Endometrial microvascular endothelial cells (primary cell): ENCODE measurements around the gene SLC9A6. TPM values are rescaled to one million over a fixed set of nuclear protein-coding genes. Genes with fewer than 3 reads are reported as not detected.
"Not testable (repeated sequence)": the region's sequence is repeated elsewhere in the genome, so short reads cannot be mapped to it uniquely, and the experiment has no call there.

Experiments
- in situ Hi-C: cut with HindIII; loops from 2 replicates; pipeline ENCODE4 v1.10.0; 2017; ENCODE audit warnings: low sequenced_read_pairs, low pct_unique_long_range_greater_than_20kb; ENCODE audit errors: inconsistent ontology term
- total RNA-seq: library from RNA; depleted of rRNA; stranded (reverse); fragments of >200 nt; gene quantifications from one replicate; pipeline ENCODE4 v1.2.3, GENCODE V29; 2015; ENCODE audit errors: inconsistent ontology term

Gene SLC9A6
- total RNA-seq, 1 donor from 2014 or later: 25.2 TPM

DNA sequence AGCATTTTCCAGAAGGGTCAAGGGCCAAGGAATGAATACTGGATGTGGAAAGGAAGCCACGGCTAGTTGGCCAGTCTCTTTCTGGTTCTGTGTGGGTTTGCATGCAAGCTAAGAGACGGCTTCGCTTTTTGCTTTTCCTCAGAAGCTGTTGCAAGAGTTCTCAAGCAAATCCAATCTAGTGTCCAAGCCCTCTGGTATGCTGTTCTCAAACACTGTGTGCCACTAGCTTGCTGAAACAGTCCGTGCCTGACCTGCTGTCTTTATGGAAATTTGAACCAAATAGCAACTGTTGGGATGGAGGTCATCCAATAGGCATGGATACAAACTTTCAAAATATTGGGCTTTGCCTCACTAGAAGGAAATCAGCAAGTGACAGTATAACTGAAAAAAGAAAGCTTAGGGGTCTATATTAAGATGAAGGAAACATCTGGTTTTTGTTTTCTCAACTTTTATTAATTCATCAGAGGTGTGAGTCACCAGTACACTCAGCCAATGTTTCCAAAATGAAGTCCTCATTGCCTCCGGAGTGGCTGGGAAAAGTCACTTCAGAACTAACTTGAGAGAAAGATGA lies 70.5 kb downstream of the SLC9A6 start:
- in situ Hi-C loops: no loop called here

DNA sequence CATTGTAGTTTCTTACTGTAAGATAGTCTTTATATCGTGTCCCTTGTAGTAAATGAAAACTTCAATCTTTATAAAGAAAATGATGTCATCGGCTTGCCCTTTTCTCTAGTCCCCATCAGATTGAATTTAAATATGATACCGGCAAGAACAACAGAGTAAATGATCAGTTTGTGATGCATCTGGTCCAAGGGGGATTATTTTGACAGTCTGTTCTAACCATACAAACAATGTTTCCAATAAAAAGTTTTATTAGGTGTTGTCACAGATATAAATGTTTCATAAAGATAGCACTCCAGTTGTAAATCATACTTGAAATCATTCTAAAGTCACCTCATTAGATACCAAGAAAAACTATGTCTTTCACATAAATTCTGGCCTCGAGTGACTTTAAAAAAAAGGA lies 72.3 kb downstream of the SLC9A6 start:
- in situ Hi-C loops: no loop called here

DNA sequence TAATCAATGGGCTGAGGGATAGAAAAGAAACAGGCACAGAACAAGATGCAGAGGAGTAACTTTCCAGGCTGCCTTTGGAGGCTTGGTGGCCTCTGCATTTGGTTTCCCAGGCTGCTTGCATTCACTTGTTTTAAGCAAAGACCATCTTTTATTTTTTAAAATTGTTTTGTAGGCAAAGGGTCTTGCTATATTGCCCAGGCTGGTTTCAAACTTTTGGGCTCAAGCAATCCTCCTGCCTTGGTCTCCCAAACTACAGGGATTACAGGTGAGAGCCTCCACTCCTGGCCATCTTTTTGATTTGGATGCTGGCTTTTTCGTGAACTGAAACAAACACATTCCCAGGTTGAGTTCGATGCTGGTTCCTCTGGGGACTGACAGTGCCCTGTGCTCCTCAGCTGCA lies 74.1 kb downstream of the SLC9A6 start:
- in situ Hi-C loops: no loop called here

DNA sequence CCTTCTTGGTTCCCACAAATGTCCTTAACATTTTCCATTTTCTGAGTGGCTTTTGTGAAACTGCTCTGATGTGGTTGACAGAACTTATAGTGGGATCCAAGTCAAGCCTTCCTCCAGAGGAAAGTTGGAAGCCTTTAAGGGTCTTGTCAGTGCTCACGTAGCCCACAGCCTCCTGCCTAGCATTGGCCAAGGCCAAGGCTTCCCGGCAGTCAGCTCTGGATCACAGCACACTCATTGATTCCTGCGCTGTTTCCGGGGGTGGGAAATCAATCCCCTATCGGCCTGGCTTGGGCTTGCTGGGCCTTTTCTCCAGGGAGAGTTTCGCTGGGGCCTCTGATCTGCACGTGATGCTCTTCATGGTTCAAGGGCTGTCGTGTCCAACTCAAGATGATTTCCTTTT lies 76.1 kb downstream of the SLC9A6 start:
- in situ Hi-C loops: no loop called here

DNA sequence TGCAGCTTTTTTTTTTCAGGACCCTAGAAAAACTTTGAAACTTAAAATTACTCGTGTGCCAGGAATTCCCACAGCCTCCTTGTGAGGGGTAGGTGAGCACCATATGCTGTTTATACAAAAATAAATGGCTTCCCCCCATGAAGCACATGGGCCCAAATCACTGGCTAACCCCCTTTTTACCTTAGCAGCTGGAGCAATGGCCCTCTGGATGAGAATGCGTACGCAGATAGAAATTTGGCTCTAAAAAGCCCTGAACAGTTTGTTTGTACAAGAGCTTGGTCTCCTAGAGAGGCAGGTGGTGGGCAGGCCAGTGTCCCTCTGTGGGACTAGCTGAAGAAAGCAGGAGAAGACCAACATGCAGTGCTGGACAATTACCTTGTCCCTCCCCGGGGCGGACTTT lies 76.5 kb downstream of the SLC9A6 start:
- in situ Hi-C loops: no loop called here

DNA sequence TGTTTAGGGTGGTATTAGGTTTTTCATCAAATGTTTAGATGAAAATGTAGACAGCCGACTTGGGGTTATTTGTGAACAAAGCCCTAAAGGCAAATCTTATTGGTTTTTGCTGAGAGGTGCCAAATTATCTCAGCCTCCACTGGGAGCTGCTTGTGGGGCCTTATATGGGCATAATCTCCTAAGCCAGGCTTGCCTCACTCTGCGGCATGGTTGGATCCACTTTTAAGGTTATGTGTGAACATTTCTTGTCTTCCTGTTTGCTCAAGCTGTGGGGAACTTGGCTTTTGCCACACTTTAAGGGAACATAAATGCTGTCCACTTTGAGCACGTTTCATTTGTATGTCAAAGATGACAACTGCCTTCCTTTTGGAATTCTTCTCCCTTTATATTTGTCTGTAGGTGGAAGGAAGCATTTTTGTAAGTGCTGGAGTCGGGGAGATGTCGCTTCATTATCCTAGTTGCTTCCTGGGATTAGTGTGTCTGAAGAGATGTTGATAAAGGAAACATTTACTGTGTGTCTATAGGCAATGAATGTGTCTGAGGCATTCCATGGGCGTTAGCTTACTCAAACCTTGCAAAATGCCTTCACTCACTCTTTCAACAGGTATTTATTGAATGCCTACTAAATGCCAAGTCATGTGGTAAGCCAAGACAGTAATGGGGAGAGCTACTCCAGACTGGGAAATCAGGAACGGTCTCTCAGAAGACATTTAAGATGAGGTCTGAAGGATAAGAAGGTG lies 78.3 kb downstream of the SLC9A6 start:
- in situ Hi-C loops: no loop called here

DNA sequence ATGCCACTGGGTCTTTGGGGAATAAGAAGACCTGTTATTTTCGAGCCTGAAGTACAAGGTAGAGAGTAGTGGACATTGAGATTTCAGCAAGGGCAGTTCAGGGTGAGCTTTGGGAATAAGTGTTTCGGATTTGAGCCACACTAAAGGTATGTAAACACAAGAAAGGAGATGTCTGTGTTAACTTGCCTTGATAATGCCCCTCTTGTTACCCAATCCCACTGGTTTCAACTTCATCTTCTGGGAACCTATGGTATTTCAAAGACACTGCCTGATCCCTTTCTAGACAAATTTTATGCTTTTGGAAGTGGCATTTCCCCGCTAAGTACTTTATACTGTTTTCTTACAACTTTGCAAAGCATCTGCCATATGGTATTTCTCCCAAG lies 79.4 kb downstream of the SLC9A6 start:
- in situ Hi-C loops: no loop called here

DNA sequence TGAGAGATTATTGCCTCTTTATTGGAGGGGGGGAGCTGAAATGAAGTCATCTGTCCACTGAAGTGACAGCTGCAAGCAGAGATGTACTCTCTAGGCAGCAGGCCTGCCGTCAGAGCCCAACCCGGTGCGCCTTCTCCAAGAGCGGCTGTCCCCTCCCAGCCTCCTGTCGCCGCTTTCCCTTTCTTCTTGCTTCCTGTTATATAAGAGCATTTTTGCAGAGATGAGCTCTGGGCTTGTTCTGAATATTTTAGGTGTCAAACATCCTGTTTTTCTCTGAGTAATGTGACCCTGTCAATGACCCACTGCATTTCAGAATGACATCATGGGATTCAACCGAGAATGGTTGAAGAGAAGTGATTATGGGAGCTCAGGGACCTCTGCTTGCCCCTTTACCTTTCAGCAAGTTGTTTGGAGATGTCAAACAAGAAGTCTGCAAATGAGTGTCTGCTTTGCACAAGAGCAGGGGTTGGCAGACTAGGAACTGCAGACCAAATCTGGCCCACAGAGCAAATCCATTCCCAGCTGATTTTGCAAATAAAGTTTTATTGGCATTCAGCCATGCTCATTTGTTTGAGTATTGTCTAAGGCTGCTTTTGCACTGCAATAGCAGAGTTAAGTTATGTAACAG lies 79.9 kb downstream of the SLC9A6 start:
- in situ Hi-C loops: no loop called here

DNA sequence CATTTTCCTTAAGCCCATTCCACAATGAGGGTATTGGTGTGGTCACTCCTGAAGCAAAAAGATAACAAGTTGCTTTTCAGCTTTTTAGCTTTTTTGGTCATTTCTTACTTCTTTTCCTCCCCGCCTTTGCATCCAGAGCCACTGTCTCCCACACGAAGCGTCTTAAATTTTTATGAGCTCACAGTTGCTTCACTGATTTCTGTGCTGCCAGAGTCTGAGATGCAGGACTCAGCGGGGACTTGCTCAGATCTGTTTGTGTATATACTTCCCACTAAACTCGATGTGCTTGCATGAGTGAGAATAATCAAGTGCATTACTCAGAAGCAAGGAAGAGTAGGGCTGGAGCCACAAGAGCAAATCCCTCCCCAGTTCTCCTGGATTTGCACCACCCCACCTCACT lies 81.9 kb downstream of the SLC9A6 start:
- in situ Hi-C loops: no loop called here

DNA sequence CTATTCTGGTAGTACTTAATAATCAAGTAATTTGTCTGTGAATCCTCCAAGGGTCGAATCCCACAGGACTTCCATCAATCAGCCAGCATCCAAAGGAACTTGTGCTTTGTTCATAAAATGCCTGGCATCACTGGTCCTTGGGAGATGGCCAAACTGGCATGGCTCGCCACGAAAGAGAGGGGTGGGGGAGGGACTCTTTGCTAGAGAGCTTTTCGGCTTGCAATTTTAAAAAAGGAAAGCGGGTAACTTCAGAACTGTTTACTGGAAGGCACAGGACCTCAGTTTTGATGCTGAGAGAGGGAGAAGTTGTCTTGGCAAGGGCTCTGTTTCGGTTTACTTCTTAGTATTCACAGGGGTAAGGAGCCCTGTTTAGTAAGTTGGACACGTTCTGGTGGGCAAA lies 82.7 kb downstream of the SLC9A6 start:
- in situ Hi-C loops: no loop called here

DNA sequence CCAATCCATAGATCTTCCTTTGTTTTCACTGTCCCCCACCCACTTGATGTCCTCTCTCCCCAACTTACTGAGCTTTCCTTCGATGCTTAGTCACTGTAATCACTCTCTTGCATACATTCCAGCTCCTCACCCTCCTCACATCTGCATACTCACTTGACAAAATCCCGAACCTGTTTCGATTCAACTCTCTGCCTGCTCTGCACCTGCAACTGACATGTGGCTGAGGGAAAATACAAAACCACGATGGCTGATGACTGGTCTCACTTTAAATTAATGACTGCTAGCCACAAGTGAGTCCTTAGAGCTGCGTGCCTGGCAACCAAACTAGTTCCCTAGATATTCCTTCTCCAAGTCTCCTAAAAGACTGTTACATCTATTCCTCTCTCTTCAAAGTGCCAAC lies 91.7 kb downstream of the SLC9A6 start:
- in situ Hi-C loops: no loop called here

DNA sequence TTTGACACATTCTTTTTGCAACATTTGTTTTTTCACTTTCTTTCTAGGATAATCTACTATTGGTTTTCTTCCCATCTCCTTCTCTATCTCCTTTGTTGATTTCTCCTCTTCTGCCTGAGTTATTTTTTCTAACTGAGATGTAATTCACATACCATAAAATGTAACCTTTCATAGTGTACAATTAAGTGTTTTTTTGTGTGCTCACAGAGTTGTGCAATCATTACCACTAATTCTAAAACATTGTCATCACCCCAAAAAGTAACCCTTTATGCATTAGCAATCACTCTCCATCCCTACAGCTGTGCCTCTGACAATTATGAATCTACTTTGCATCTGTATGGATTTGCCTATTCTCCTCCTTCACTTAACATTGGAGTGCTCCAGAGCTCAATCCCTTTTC lies 95.5 kb downstream of the SLC9A6 start:
- in situ Hi-C loops: no loop called here

DNA sequence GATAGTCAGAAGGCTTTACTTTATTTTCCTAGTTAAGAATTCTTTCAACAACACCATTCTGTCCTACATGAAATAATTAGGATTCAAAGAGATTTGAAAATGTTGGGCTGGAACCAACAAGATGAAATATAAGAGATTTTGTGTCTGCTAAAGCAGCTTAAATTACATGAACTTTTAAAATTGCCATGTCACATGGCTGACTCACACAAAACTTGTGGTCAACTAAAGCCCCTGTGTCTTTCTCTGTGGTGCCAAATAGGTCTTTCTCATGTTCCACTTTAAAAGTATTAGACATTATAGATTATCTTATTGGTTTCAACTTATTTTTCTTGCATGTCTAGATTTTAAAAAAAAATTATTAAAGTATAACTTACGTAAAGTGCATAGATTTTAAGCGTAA lies 101.3 kb downstream of the SLC9A6 start:
- in situ Hi-C loops: no loop called here

DNA sequence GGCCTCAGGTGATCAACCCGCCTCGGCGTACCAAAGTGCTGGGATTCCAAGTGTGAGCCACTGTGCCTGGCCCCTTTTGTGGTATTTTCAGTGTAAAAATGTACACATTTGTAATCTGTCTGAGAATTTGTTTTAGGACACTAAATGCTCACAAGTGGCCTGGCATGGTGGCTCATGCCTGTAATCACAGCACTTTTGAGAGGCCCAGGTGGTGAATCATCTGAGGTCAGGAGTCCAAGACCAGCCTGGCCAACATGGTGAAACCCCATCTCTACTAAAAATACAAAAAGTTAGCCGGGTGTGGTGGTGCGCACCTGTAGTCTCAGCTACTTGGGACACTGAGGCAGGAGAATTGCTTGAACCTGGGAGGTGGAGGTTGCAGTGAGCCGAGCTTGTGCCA lies 106.7 kb downstream of the SLC9A6 start:
- in situ Hi-C loops: not testable (repeated sequence)

DNA sequence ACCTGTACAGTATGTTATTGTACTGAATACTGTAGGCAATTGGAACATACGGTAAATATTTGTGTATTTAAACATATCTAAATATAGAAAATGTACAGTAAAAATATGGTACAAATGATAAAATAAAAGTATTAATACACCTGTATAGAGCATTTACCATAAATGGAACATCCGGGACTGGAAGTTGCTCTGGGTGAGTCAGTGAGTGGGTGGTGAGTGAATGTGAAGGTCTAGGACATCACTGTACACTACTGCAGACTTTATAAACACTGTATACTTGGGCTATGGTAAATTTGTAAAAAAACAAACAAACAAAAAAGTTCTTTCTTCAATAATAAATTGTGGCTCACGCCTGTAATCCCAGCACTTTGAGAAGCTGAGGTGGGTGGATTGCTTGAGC lies 109.7 kb downstream of the SLC9A6 start:
- in situ Hi-C loops: no loop called here

Other genes with a start within 250 kb of the SLC9A6 start
- not detected for gene CT45A3, start 217.2 kb upstream of the SLC9A6 start, total RNA-seq
- not detected for gene CT45A5, start 199.9 kb upstream of the SLC9A6 start, total RNA-seq
- not detected for gene CT45A6, start 182.6 kb upstream of the SLC9A6 start, total RNA-seq
- gene CT45A2, start 165.4 kb upstream of the SLC9A6 start, total RNA-seq: not detected
- gene CT45A7, start 148.2 kb upstream of the SLC9A6 start, total RNA-seq: not detected
- gene CT45A8, start 130.9 kb upstream of the SLC9A6 start, total RNA-seq: not detected
- not detected for gene CT45A9, start 113.6 kb upstream of the SLC9A6 start, total RNA-seq
- not detected for gene CT45A10, start 92.0 kb upstream of the SLC9A6 start, total RNA-seq
- gene SAGE1, start 91.7 kb upstream of the SLC9A6 start, total RNA-seq: not detected
- 19.6 TPM for gene MMGT1, start 11.4 kb upstream of the SLC9A6 start, total RNA-seq
- gene FHL1, start 162.1 kb downstream of the SLC9A6 start, total RNA-seq: 66.1 TPM